GM21367 (cell line): Measurements from ENCODE around the gene MSS51.
A peak's percentile ranks its signal among the peaks of the same experiment; 100 is the strongest.
"Not testable (repeated sequence)": the region's sequence is repeated elsewhere in the genome, so short reads cannot be mapped to it uniquely, and the experiment has no call there.

Experiments used
- ATAC-seq: cut with Tn5 transposase; IDR thresholded peaks from one replicate; pipeline ENCODE4 v1.9.1; 2021; ENCODE audit not compliant: unreplicated experiment

Gene MSS51

DNA sequence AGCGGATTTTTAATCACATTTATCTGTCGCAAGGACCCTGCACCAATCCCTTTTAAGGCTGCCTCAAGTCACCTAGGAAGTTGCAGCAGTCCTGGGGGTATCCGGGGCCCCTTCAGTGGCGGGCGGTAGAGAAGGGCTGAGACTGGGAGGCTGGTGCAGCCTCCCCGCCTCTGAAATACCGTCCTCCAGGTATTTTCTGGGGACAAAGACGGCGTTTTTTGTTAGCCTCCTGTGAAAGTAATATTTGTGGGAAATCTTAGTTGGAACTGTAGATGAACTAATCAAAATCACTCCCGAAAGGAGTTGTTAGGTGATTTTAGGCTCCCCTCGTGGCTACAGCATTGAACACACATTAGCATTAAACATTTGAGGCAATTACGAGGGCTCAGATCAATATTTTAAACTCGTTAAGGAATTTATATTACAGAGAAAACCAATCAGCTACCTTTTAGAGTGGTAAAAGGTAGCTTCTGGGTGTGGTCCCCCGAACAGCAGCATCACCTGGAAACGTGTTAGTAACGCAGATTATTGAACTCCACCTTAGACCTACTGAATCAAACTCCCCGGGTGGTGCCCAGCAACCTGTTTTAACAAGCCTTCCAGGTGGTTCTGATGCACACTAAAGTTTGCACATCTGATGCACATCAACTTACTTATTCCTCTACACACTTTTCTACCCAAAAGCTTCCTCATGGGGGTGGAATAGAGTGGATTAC lies 19.0 kb downstream of the MSS51 start:
- peak; percentile 17 for ATAC-seq

DNA sequence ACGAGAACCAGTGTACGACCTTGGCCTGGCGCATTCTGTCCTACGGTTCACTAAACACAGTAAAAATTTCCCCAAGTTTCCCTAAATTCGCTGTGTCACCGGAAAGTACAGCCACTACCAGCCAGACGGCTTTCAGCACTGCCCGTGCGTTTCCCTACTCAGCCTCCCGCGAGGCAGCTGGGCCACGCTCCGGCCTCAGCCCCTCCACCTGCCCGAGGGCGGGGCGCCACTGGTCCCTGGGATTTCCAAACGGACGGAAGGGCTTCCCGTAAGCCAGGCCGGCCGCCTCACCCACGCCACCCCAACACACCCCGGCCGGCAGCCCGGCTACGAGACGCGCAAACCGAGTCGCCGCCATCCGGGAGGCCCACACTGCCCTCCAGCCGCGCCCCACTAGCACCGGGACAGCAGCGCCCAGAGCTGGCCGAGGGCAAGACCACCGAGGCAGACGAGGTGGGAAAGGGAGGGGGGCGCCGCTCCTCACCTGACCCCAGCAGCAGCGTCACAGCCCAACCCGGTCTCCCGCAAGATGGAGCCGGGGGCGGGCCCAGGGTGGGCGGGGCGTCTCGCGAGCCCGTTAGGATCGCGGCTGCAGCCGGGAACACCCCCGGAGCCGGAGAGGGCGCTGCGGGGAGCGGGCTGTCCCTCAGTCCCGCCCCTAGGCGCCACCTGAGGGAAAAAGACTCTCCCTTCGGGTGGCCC lies 19.7 kb downstream of the MSS51 start, which contains the start of gene ANXA7:
TSS of gene ANXA7 (minus strand) at position 531 of the 702 bp plus-strand sequence. CDS start 13,202 bp downstream, outside the sequence.
- peak; percentile 85 for ATAC-seq

DNA sequence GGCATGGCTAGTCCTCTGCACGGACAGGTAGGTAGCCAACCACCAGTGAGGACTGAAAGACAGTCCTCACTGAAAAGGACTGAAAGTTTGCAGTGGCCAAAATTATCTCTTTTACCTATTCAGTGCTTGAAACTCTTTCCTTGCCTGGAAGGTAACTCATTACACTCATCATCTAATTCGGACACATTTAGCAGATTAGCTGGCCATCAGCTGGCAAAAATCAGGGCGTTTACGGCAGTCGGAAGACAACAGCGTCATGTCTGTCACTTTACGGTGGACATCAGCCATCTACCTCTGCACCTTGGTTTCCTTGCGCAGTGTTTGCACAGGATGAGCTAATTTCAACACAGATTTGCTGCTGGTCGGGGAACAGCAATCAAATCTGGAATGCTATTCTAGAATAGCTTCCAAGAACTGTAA lies 20.2 kb downstream of the MSS51 start:
- peak; percentile 20 for ATAC-seq

DNA sequence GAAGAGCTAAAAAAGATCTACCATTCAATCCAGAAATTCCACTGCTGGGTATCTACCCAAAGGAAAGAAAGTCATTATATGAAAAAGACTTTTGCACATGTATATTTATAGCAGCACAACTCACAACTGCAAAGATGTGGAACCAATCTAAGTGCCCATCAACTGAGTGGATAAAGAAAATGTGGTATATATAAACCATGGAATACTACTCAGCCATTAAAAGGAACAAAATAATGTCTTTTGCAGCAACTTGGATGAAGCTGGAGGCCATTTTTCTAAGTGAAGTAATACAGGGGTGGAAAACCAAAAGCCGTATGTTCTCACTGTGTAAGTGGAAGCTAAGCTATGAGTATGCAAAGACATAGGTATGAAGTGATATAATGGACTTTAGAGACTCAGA lies 22.5 kb downstream of the MSS51 start:
- ATAC-seq = no peak

DNA sequence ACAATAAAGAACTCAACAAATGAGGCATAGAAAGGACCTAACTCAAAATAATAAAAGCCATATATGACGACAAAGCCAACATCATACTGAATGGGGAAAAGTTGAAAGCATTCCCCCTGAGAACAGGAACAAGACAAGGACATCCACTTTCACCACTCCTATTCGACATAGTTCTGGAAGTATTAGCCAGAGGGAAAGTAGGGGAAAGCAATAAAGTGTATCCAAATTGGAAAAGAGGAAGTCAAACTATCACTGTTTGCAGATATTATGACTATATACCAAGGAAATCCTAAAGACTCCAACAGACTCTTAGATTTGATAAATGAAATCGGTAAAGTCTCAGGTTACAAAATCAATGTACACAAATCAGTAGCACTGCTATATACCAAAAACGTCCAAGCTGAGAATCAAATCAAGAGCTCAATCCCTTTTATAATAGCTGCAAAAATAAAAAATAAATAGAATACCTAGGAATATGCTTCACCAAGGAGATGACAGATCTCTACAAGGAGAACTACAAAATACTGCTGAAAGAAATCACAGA lies 24.3 kb downstream of the MSS51 start:
- no peak for ATAC-seq

DNA sequence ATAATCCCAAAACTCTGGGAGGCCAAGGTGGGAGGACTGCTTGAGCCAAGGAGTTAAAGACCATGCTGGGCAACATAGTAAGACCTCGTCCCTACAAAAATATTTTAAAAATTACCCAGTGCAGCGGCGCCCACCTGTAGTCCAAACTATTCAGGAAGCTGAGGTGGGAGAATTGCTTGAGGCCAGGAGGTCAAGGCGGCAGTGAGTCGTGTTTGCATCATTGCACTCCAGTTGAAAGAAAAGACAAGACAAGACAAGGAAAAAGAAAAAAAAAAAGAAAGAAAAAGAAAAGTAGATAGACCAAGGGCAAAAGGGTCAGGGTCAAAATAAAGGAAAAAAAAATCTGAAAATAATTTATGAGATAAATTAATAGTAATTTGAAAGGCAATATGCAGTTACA lies 25.3 kb downstream of the MSS51 start:
- ATAC-seq = no peak

DNA sequence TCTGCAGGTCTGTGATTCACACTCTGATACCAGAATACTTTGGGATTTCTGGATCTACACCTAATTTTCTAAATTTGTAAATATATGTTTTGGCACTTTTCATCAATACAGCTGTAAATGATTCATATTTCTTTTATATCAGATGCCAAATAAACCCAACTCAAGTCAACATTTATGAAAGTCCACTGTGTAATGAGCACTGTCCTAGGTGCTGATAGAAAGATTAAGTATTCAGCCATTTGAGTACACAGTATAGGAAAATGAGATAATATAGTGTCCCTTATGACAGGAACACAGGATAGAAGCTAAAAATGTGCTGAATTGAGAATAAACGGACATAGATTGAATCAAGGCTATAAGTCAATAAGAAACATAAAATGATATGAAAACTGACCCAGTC lies 25.9 kb downstream of the MSS51 start:
- no peak for ATAC-seq

DNA sequence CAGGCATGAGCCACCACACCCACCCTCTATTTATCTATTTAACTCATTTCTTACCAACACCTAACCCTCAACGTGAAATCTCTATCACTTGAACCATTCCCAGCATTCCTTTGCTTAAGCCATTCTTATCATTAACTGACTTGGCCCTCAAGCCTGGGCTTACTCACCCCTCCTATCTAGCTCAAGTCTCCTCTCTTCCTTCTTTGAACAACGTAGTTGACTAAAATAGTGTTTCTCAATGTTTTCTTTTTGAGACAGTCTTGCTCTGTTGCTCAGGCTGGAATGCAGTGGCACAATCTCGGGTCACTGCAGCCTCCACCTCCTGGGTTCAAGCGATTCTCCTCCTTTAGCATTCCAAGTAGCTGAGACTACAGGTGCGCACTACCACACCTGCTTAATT lies 26.5 kb downstream of the MSS51 start:
- no peak for ATAC-seq

DNA sequence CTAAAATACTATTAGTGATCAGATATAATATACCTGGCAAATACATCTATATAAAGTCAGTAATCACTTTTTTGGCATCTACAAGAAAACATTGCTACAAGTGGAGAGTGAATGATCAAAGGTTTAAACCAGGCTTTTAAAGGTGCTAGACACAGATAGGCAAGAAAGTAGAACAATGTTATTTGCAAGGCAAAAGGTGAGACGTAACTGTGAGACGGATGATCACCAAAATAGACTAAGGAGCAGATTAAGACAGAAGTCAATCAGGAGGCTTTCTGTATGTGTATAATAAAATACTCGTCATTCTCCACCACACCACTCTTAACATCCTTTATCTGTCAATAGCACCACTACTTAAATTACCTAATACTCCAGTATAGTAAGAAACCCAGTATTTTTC lies 27.8 kb downstream of the MSS51 start:
- ATAC-seq = no peak

DNA sequence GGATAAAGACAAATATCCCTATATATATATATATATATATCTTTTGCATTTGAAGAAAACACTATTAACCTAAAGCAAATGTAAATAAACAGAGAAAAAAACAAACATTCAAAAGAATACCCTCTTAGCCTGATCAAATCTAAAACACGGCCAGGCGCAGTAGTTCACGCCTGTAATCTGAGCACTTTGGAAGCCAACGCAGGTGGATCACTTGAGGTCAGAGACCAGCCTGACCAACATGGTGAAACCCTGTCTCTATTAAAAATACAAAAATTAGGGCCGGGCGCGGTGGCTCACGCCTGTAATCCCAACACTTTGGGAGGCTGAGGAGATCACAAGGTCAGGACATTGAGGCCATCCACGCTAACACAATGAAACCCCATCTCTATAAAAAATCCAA lies 28.7 kb downstream of the MSS51 start:
- ATAC-seq = no peak

DNA sequence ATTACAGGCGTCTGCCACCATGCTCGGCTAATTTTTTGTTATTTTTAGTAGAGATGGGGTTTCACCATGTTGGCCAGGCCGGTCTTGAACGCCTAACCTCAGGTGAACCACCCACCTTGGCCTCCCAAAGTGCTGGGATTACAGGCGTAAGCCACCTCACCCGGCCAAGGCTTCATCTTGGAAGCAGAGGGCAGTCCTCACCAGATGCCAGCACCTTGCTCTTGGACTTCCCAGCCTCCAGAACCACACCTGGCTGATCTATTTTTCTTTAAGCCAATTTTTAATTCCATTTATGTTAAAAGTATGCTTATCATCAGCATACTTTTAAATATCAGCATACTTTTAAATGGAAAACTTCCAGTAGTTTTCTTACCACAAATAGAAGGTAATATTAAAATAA lies 31.7 kb downstream of the MSS51 start:
- no peak for ATAC-seq

DNA sequence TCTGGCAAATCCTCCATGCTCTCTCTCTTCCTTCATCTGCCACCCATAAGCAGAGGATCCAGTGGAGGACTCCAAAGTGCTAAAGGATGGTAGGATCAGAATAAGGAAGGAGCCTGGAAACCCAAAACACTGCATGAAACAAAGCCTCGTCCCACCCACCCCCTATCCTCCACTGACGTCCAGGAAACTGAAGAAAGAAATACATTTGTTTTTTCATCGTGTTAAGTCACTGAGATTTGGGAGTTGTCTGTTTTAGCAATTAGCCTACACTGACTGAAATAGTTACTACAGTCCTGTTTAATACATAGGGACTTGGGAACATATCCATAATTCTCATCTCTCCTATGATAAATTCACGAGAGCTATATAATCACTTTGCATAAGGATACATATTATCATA lies 34.3 kb downstream of the MSS51 start:
- ATAC-seq = no peak

DNA sequence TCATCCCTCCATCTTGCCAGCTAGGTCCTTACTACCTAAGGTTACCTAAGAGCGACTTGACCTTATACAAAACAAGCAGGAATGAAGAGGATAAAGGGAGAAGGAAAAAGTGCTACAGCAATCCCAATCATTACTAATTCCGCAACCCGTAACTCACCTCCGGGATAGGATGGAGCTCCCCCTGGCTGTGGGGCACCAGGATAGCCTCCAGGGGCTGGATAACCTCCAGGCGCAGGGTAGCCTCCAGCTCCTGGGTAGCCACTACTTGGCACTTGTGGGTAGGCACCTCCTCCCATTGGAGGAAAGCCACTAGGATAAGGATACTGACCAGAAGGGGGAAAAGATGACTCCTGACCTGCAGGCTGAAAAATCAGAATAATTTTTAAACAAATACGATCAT lies 35.3 kb downstream of the MSS51 start:
- no peak for ATAC-seq

DNA sequence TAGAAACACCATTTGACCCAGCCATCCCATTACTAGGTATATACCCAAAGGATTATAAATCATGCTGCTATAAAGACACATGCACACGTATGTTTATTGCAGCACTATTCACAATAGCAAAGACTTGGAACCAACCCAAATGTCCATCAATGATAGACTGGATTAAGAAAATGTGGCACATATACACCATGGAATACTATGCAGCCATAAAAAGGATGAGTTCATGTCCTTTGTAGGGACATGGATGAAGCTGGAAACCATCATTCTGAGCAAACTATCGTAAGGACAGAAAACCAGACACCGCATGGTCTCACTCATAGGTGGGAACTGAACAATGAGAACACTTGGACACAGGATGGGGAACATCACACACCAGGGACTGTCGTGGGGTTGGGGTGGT lies 39.0 kb downstream of the MSS51 start:
- ATAC-seq = not testable (repeated sequence)

DNA sequence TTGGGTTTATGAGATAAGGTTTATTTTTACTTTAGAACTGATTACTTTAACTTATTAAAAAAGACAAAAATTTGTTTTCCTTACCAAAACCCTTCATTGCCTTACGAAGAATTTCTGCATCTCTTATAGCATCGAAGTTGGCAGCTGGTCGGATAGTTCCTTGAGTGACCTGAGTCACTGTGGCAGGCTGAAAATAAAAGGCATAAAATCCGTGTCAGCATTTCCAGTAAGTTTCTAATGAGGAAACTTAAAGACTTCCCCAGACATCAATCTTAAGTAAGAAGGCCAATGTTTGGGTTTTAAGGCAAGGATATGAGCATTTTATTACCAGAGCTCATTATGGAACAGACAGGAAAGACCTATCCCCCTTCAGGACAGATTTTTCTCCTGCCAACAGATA lies 45.1 kb downstream of the MSS51 start:
- ATAC-seq = no peak

DNA sequence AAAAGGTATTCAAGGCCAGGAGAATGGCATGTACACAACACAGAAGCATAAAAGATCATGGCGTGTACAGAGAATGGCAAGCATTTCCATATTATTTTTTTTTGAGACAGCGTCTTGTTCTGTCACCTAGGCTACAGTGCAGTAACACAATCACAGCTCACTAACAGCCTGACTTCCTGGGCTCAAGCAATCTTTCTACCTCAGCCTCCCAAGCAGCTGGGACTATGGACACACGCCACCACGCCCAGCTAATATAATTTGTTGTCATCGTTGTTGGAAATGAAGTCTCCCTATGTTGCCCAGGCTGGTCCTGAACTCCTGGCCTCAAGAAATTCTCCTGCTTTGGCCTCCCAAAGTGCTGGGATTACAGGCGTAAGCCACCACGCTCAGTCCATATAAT lies 46.8 kb downstream of the MSS51 start:
- no peak for ATAC-seq

DNA sequence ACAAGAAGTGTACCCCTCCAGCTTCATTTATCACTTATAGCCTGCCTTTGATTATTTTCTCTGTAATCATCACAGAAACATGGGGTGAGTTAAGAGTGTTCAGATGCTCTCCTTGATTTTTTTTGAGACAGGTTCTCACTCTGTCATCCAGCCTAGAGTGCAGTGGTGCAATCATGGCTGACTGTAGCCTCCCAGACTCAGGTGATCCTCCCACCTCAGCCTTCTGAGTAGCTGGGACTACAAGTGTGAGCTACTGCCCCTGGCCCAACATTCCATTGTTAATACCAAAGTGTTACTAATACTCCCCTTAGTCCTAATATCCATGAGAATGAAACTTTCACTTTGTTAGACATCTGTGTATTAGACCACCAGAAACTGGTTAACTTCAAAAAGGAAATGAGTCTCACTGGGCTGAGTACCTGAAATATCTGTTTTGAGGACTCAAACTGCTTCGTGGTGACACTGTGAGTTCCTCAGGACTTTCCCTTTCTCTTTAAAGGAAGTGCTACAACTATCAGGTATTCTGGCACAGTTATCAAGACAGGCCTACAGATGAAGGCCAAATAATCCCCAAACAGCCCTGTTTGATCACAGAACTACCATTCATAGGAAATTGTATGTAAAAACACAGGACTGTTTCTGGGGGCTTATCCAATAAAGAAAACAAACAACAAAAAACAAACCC lies 54.2 kb downstream of the MSS51 start:
- no peak for ATAC-seq

DNA sequence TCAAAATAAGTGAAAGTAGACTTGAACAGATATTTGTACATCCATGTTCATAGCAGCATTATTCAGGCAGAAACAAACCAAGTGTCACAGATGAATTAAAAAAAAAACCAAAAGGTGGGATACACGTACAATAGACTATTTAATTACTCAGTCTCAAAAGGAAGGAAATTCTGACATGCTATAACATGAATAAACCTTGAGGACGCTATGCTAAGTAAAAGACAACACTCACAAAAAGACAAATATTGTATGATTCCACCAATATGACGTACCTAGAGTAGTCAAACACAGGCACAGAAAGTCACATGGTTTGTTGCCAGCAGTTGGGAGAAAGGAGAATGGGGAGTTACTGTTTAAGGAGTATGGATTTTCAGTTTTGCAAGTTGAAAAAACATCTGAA lies 56.7 kb downstream of the MSS51 start:
- ATAC-seq = no peak
